ENCODE measurements around the gene STEAP1B. TPM values are rescaled to one million over a fixed set of nuclear protein-coding genes. Genes with fewer than 3 reads are reported as not detected.

Gene STEAP1B
- total RNA-seq, 1 donor from 2014 or later, result 1.3 TPM

DNA sequence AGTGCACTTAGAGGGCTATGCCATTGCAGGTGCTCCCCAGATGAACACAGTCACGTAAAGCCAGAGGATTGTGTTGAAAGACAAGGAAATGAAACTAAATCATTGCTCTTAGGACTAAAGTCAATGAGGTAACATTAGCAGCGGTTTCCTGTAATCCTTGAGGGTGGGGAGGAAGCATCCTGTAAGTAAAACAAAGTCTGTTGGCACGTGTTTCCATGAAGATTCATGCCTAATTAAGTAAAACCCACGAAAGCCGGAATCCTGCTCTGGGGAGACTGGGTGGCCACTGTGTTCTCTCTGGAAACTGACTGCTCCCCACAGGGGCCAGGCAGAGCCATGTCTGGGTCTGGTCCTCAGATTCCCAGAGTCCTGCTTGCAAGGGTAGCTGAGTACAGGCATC is 18.3 kb downstream of the STEAP1B start:
- Histone ChIP-seq H4K20me1 (ENCODE audit: insufficient read depth, low read length) (no peaks in the 10 kb centered on the region), H3K36me3 (ENCODE audit: insufficient read depth, low read length) (no peaks in the 10 kb centered on the region), H3K4me3 (ENCODE audit: insufficient read depth, low read depth, low read length) (no peak overlapping the region), H3K9me3 (ENCODE audit: insufficient read depth, low read depth, low read length) (no peaks in the 10 kb centered on the region), H3K27ac (ENCODE audit: low read depth, low read length) (no peak overlapping the region), H3K4me1 (ENCODE audit: insufficient read depth, low read length) (peaks cover 6% of the 10 kb centered on the region), H3K79me2 (ENCODE audit: insufficient read depth, low read length) (no peaks in the 10 kb centered on the region), H3K9ac (ENCODE audit: low read length) (no peak overlapping the region), H3K4me2 (ENCODE audit: low read length) (no peak overlapping the region), H3K27me3 (ENCODE audit: insufficient read depth, low read length) (no peaks in the 10 kb centered on the region), H2AFZ (ENCODE audit: low read depth, low read length) (no peak overlapping the region)
- TF ChIP-seq, protein P1, sequence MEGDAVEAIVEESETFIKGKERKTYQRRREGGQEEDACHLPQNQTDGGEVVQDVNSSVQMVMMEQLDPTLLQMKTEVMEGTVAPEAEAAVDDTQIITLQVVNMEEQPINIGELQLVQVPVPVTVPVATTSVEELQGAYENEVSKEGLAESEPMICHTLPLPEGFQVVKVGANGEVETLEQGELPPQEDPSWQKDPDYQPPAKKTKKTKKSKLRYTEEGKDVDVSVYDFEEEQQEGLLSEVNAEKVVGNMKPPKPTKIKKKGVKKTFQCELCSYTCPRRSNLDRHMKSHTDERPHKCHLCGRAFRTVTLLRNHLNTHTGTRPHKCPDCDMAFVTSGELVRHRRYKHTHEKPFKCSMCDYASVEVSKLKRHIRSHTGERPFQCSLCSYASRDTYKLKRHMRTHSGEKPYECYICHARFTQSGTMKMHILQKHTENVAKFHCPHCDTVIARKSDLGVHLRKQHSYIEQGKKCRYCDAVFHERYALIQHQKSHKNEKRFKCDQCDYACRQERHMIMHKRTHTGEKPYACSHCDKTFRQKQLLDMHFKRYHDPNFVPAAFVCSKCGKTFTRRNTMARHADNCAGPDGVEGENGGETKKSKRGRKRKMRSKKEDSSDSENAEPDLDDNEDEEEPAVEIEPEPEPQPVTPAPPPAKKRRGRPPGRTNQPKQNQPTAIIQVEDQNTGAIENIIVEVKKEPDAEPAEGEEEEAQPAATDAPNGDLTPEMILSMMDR (IDR thresholded peaks at IDR 0.05; ENCODE audit: insufficient read depth, low read depth, low read length), result no peak
- TF ChIP-seq EZH2 (IDR thresholded peaks at IDR 0.05; ENCODE audit: insufficient read depth, low read length), result no peak
- DNase-seq (ENCODE audit: low read depth), result peak; percentile 13
- FAIRE-seq, result no peak
- no peak overlapping the region for H3K27ac Mint-ChIP-seq (ENCODE audit: unreplicated experiment)
- peaks cover 13% of the 10 kb centered on the region for H3K27me3 Mint-ChIP-seq (ENCODE audit: low read depth, unreplicated experiment)
- peaks cover 6% of the 10 kb centered on the region for H3K9me3 Mint-ChIP-seq (ENCODE audit: unreplicated experiment)
- peaks cover 9% of the 10 kb centered on the region for H3K4me1 Mint-ChIP-seq (ENCODE audit: low read depth, unreplicated experiment)
- no peak overlapping the region for H3K4me3 Mint-ChIP-seq (ENCODE audit: unreplicated experiment)
- peaks cover 7% of the 10 kb centered on the region for H3K36me3 Mint-ChIP-seq (ENCODE audit: low read depth, unreplicated experiment)

DNA sequence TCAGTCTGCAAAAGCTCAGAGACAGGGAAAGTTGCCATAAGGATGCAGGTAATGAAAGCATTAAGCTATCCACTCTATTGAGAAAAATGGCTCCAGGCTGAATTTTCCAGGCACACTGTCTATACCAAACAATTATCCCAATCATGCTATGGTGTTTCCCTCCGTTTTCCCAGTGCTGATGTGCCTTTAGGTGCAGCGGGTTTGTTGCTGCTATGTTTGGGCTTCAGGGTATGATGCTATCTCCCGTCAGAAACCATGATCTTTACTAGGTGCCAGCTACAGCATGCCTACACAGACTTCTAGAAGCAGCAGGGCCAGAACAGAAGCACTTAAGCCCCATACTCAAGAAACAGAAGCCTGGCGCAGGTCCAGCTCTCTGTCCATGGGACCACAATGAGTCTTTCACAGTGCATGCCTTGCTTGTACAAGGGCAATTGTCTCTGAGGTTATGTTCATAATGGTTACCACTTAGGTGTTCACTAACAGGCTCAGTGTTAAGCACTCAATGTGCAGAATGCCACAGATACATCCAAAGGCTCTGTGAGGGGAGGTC is 19.4 kb downstream of the STEAP1B start:
- peaks cover 3% of the 10 kb centered on the region for H3K4me1 ChIP-seq (ENCODE audit: insufficient read depth, low read length)
- peaks cover 7% of the 10 kb centered on the region for H3K36me3 Mint-ChIP-seq (ENCODE audit: low read depth, unreplicated experiment)
- FAIRE-seq, result no peak

More for the DNA sequence above, 19.4 kb downstream of the STEAP1B start:
- H3K27ac ChIP-seq (ENCODE audit: low read depth, low read length), result no peak overlapping the region
- no peak overlapping the region for H3K9ac ChIP-seq (ENCODE audit: low read length)
- H3K27me3 Mint-ChIP-seq (ENCODE audit: low read depth, unreplicated experiment), result peaks cover 10% of the 10 kb centered on the region
- no peak overlapping the region for H3K4me3 ChIP-seq (ENCODE audit: insufficient read depth, low read depth, low read length)
- DNase-seq (ENCODE audit: low read depth), result no peak
- H3K4me3 Mint-ChIP-seq (ENCODE audit: unreplicated experiment), result no peak overlapping the region
- H3K36me3 ChIP-seq (ENCODE audit: insufficient read depth, low read length), result no peaks in the 10 kb centered on the region
- H3K4me1 Mint-ChIP-seq (ENCODE audit: low read depth, unreplicated experiment), result peaks cover 5% of the 10 kb centered on the region
- no peaks in the 10 kb centered on the region for H3K9me3 ChIP-seq (ENCODE audit: insufficient read depth, low read depth, low read length)
- TF ChIP-seq EZH2 (IDR thresholded peaks at IDR 0.05; ENCODE audit: insufficient read depth, low read length), result no peak
- TF ChIP-seq, protein P1 (IDR thresholded peaks at IDR 0.05; ENCODE audit: insufficient read depth, low read depth, low read length), result no peak
- H4K20me1 ChIP-seq (ENCODE audit: insufficient read depth, low read length), result no peaks in the 10 kb centered on the region
- no peak overlapping the region for H2AFZ ChIP-seq (ENCODE audit: low read depth, low read length)
- H3K79me2 ChIP-seq (ENCODE audit: insufficient read depth, low read length), result no peaks in the 10 kb centered on the region
- H3K27me3 ChIP-seq (ENCODE audit: insufficient read depth, low read length), result no peaks in the 10 kb centered on the region
- H3K27ac Mint-ChIP-seq (ENCODE audit: unreplicated experiment), result no peak overlapping the region
- H3K4me2 ChIP-seq (ENCODE audit: low read length), result no peak overlapping the region
- H3K9me3 Mint-ChIP-seq (ENCODE audit: unreplicated experiment), result peaks cover 6% of the 10 kb centered on the region

Data from astrocyte (in vitro differentiated cells and primary cell).